A549 (cell line): Measurements from ENCODE around the gene RIMS3. TPM values are rescaled to one million over a fixed set of nuclear protein-coding genes. Genes with fewer than 3 reads are reported as not detected.

ENCODE experiments used
- ATAC-seq, 2 experiments: fragments of 200-7000 bp in 1 of 2; fragments of >200 bp in 1 of 2; cut with Nextera tagmentation in 1 of 2; cut with Tn5 transposase in 1 of 2; 3 replicates each; pipeline versions ENCODE4 v1.8.0 to v1.9.1; 2018 to 2020; ENCODE audit warnings: mild to moderate bottlenecking in 1 of 2, moderate library complexity in 1 of 2
- CTCF ChIA-PET: fragments of 300-600 bp; sonication (Branson Sonifier 250); formaldehyde crosslinking; extraction: SDS; loops from one replicate; lab custom pipeline; 2021; ENCODE audit warnings: antibody characterized with exemption, inconsistent platforms; lab: Yijun Ruan, JAX
- POLR2A ChIA-PET: fragments of 350-600 bp; formaldehyde crosslinking; extraction: SDS; loops from one replicate; lab custom pipeline; 2021; ENCODE audit warnings: antibody characterized with exemption, inconsistent platforms; lab: Yijun Ruan, JAX
- DNase-seq, 2 experiments: peaks; one replicate each; pipeline versions ENCODE4 v3.0.0 to v3.0.0-alpha.2; 2011 to 2016; ENCODE audit warnings: low read depth in 1 of 2, low spot score in 1 of 2
- FAIRE-seq: peaks from 2 replicates; lab custom pipeline; 2011; peaks lifted over from hg19 to GRCh38; lab: Jason Lieb, UNC
- H3K27ac ChIP-seq, 2 experiments: fragments of >200 bp; sonication (Bioruptor Twin); formaldehyde crosslinking; 3 replicates each; pipeline ENCODE4 v1.5.1; 2016 to 2017
- H3K4me1 ChIP-seq: fragments of >200 bp; sonication (Bioruptor Twin); formaldehyde crosslinking; 3 replicates; pipeline ENCODE4 v1.6.1; 2016
- H3K4me2 ChIP-seq: fragments of >200 bp; sonication (Bioruptor Twin); formaldehyde crosslinking; 3 replicates; pipeline ENCODE4 v1.6.1; 2016
- H3K4me3 ChIP-seq: fragments of >200 bp; sonication (Bioruptor Twin); formaldehyde crosslinking; 3 replicates; pipeline ENCODE4 v1.5.1; 2016
- H3K9me3 ChIP-seq: fragments of >200 bp; sonication (Bioruptor Twin); formaldehyde crosslinking; 3 replicates; pipeline ENCODE4 v1.6.1; 2016
- ATOH8 ChIP-seq: fragments of 250-450 bp; sonication (Bioruptor Pico); IDR thresholded peaks from 2 replicates; pipeline ENCODE4 v1.5.0; 2020; ENCODE audit warnings: low read depth, mild to moderate bottlenecking, moderate library complexity
- BCL3 ChIP-seq: fragments of >200 bp; sonication (Bioruptor Twin); formaldehyde crosslinking; IDR thresholded peaks from 3 replicates; pipeline ENCODE4 v1.6.1; 2016
- BHLHE40 ChIP-seq: IDR thresholded peaks from 2 replicates; pipeline ENCODE4 v1.6.1; 2012; ENCODE audit warnings: low read depth, low read length, inconsistent platforms
- CHD2 ChIP-seq: fragments of 150-350 bp; IDR thresholded peaks from 2 replicates; pipeline ENCODE4 v1.6.1; 2014; ENCODE audit warnings: low read length; ENCODE audit not compliant: partially characterized antibody
- ELK1 ChIP-seq: fragments of 150-350 bp; IDR thresholded peaks from 2 replicates; pipeline ENCODE4 v1.6.1; 2014; ENCODE audit warnings: low read depth, mild to moderate bottlenecking, low read length
- FOSL2 ChIP-seq, 2 experiments: fragments of 450-650 bp in 1 of 2; fragments of >200 bp in 1 of 2; sonication (Bioruptor Twin) in 1 of 2; formaldehyde crosslinking; IDR thresholded peaks; 2 replicates each; pipeline versions ENCODE4 v1.5.0 to v1.6.1; 2016 to 2020; ENCODE audit warnings: mild to moderate bottlenecking in 1 of 2, moderate library complexity in 1 of 2
- GATA3 ChIP-seq: IDR thresholded peaks from 2 replicates; pipeline ENCODE4 v1.6.1; 2012; ENCODE audit warnings: borderline replicate concordance
- KDM5A ChIP-seq: fragments of 200-600 bp; sonication (generic); IDR thresholded peaks from 2 replicates; pipeline ENCODE4 v1.6.1; 2016; ENCODE audit warnings: antibody characterized with exemption, mild to moderate bottlenecking
- NR3C1 ChIP-seq: fragments of >200 bp; sonication (Bioruptor Twin); formaldehyde crosslinking; IDR thresholded peaks from 3 replicates; pipeline ENCODE4 v1.6.1; 2017
- POLR2AphosphoS2 ChIP-seq: conservative IDR thresholded peaks from 2 replicates; pipeline ENCODE4 v1.6.1; 2012; ENCODE audit warnings: low read length, improper control_type of control experiment, inconsistent platforms
- REST ChIP-seq: fragments of 200-600 bp; sonication (generic); IDR thresholded peaks from 2 replicates; pipeline ENCODE4 v1.6.1; 2016; ENCODE audit warnings: antibody characterized with exemption, mild to moderate bottlenecking, moderate library complexity
- RNF2 ChIP-seq: fragments of 200-600 bp; sonication (generic); IDR thresholded peaks from 2 replicates; pipeline ENCODE4 v1.6.1; 2016; ENCODE audit warnings: low read depth, mild to moderate bottlenecking, antibody characterized with exemption, moderate library complexity, borderline replicate concordance
- TFCP2L1 ChIP-seq: fragments of 250-450 bp; sonication (Bioruptor Pico); IDR thresholded peaks from 2 replicates; pipeline ENCODE4 v1.5.0; 2021; ENCODE audit warnings: mild to moderate bottlenecking
- TP53 ChIP-seq: fragments of 250-450 bp; sonication (Bioruptor Pico); IDR thresholded peaks from 2 replicates; pipeline ENCODE4 v1.5.0; 2021; ENCODE audit warnings: mild to moderate bottlenecking, moderate library complexity
- WGBS: methylation state at CpG from one replicate; pipeline ENCODE4 v1.1.6; 2017; ENCODE audit errors: missing lambda C conversion rate; 5-methylcytosine and 5-hydroxymethylcytosine counted together
- polyA plus RNA-seq, 4 experiments: library from polyadenylated mRNA; depleted of rRNA in 3 of 4; stranded (reverse); fragments of >200 nt; fragmentation: RNase III in 1 of 4; extraction: RNeasy Plus Mini Kit Qiagen cat#74134 plus additional on column Dnase treatment in 1 of 4; gene quantifications; 2 replicates in 3 of 4; 3 replicates in 1 of 4; pipeline ENCODE4 v1.2.3, GENCODE V29; 2011 to 2017

The RIMS3 gene
- polyA plus RNA-seq, 2 of the 4 experiments (the other 2 are of a cell fraction), result 1.5 to 1.9 TPM

GRCh38 chr1:40640314-40641076 lies 25.0 kb downstream of the RIMS3 start (continued):
- TF ChIP-seq KDM5A (no peak), CHD2 (no peak), TP53 (CRISPR knock-in tag) (no peak), ATOH8 (no peak)

- WGBS, result 43% methylated on average over 8 of the region's 8 CpGs
- no peak for ATAC-seq
- no peak for FAIRE-seq
- H3K4me1 ChIP-seq, result no peaks in the 10 kb centered on the region
- POLR2A ChIA-PET, result no interaction called here
- DNase-seq, result no peak
- CTCF ChIA-PET, result interaction anchor here (0.6 to 1.2 kb wide), 2 partner anchors 31 to 1885 kb away, joined by 3 to 6 read pairs; no protein-coding TSS in a partner anchor
- TF ChIP-seq POLR2AphosphoS2 (no peak), REST (peak; percentile 70)
- TF ChIP-seq, all 56 proteins: peak for 1
- Histone ChIP-seq H3K4me3 (no peak overlapping the region), H3K27ac (no peak overlapping the region), H3K9me3 (no peaks in the 10 kb centered on the region), H3K4me2 (no peak overlapping the region)
Observed at GRCh38 chr1:40638097-40639036, 27.1 kb downstream of the RIMS3 start.

- ChIA-PET CTCF (no interaction called here), POLR2A (no interaction called here)
- FAIRE-seq, result no peak
Observed at GRCh38 chr1:40637470-40638007, 27.9 kb downstream of the RIMS3 start.

More at GRCh38 chr1:40637470-40638007, 27.9 kb downstream of the RIMS3 start:
- H3K4me1 ChIP-seq, result no peaks in the 10 kb centered on the region
- no peak overlapping the region for H3K4me3 ChIP-seq
- DNase-seq, result no peak
- TF ChIP-seq KDM5A (no peak), BHLHE40 (no peak), CHD2 (no peak), BCL3 (no peak), REST (no peak), RNF2 (no peak), NR3C1 (no peak), FOSL2 (IDR thresholded peaks at IDR 0.05) (no peak), FOSL2 (CRISPR knock-in tag; IDR thresholded peaks at IDR 0.05) (no peak), GATA3 (no peak), TFCP2L1 (CRISPR knock-in tag) (no peak), ELK1 (no peak), ATOH8 (no peak)
- WGBS, result 49% methylated on average over 3 of the region's 3 CpGs
- H3K27ac ChIP-seq, result no peak overlapping the region
- no peak overlapping the region for H3K4me2 ChIP-seq
- H3K9me3 ChIP-seq, result no peaks in the 10 kb centered on the region
- no peak for ATAC-seq
